Measurements from ENCODE around the gene ASPRV1.

The ASPRV1 gene

DNA sequence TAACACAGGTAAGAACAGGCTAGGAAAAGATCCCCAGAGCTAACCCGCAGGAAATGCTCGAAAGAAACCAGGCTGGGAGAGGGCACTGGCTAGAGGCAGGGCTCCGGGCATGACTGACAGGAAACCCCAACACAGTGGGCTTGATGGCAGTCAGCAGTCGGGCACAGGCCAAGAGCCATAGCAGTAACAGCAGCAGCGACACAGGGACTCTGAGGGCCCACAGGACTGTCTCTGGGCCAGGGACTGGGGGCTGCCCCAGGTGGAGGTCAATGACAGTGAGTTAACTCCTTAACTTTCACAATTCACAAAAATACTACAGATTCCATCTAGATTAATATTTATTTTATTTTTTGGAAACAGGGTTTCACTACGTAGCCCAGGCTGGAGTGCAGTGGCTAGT, 37.3 kb upstream of the ASPRV1 start:
- Histone ChIP-seq H3K4me3 (ENCODE audit: low read depth, low read length) (no peak overlapping the region), H3K27me3 (ENCODE audit: insufficient read depth, low read depth, severe bottlenecking) (no peaks in the 10 kb centered on the region), H3K27ac (no peak overlapping the region), H3K9me3 (ENCODE audit: severe bottlenecking) (no peaks in the 10 kb centered on the region), H3K36me3 (peaks cover 20% of the 10 kb centered on the region)
- TF ChIP-seq, protein P1, sequence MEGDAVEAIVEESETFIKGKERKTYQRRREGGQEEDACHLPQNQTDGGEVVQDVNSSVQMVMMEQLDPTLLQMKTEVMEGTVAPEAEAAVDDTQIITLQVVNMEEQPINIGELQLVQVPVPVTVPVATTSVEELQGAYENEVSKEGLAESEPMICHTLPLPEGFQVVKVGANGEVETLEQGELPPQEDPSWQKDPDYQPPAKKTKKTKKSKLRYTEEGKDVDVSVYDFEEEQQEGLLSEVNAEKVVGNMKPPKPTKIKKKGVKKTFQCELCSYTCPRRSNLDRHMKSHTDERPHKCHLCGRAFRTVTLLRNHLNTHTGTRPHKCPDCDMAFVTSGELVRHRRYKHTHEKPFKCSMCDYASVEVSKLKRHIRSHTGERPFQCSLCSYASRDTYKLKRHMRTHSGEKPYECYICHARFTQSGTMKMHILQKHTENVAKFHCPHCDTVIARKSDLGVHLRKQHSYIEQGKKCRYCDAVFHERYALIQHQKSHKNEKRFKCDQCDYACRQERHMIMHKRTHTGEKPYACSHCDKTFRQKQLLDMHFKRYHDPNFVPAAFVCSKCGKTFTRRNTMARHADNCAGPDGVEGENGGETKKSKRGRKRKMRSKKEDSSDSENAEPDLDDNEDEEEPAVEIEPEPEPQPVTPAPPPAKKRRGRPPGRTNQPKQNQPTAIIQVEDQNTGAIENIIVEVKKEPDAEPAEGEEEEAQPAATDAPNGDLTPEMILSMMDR (IDR thresholded peaks at IDR 0.05; ENCODE audit: low read depth, low read length): no peak
- DNase-seq: no peak

DNA sequence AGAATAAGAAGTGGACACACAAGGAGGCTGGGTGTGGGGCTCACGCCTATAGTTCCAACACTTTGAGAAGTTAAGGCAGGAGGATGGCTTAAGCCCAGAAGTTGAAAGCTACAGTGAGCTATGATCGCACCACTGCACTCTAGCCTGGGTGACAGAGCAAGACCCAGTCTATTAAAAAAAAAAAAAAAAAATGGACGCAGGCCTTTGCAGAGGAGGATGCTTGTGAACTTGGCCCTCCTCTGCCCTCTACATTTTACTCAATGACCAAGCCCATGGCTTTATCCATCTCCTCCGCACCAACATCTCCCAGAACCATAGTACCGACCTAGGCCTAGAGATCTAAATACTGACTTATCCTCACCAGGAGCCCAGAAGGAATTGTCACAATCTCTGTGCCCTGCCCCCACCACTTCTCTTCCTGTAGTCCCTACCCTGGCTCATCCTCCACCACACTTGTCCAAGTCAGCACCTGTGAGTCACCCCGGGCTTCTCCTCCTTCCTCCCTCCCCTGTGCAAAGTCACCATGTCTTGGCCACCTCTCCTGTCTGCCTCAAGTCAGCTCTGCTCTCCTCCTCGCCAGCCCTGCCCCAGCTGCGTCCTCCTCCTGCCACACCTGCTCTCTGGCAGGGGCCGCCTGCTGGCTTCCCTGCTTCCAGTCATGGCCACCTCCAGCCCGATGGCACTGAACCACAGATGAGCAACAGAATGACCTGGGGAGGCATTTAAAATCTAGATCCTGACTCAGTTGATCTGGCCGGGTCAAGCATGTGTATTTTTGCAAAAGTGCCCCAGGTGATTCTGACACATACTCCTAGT, 35.8 kb upstream of the ASPRV1 start:
- Histone ChIP-seq H3K4me3 (ENCODE audit: low read depth, low read length) (no peak overlapping the region), H3K27me3 (ENCODE audit: insufficient read depth, low read depth, severe bottlenecking) (no peaks in the 10 kb centered on the region), H3K36me3 (peaks cover 29% of the 10 kb centered on the region), H3K9me3 (ENCODE audit: severe bottlenecking) (no peaks in the 10 kb centered on the region), H3K27ac (no peak overlapping the region)
- TF ChIP-seq, protein P1 (IDR thresholded peaks at IDR 0.05; ENCODE audit: low read depth, low read length): no peak
- no peak for DNase-seq

GRCh38 chr2:69995511-69995910, 34.1 kb upstream of the ASPRV1 start:
- Histone ChIP-seq H3K27me3 (ENCODE audit: insufficient read depth, low read depth, severe bottlenecking) (no peaks in the 10 kb centered on the region), H3K27ac (no peak overlapping the region), H3K36me3 (peaks cover 29% of the 10 kb centered on the region), H3K4me3 (ENCODE audit: low read depth, low read length) (no peak overlapping the region), H3K9me3 (ENCODE audit: severe bottlenecking) (no peaks in the 10 kb centered on the region)
- TF ChIP-seq, protein P1 (IDR thresholded peaks at IDR 0.05; ENCODE audit: low read depth, low read length): no peak
- no peak for DNase-seq

GRCh38 chr2:69994166-69994565, 32.7 kb upstream of the ASPRV1 start:
- Histone ChIP-seq H3K9me3 (ENCODE audit: severe bottlenecking) (no peaks in the 10 kb centered on the region), H3K27ac (no peak overlapping the region), H3K4me3 (ENCODE audit: low read depth, low read length) (no peak overlapping the region), H3K36me3 (peaks cover 29% of the 10 kb centered on the region), H3K27me3 (ENCODE audit: insufficient read depth, low read depth, severe bottlenecking) (no peaks in the 10 kb centered on the region)
- DNase-seq: no peak
- TF ChIP-seq, protein P1 (IDR thresholded peaks at IDR 0.05; ENCODE audit: low read depth, low read length): no peak

DNA sequence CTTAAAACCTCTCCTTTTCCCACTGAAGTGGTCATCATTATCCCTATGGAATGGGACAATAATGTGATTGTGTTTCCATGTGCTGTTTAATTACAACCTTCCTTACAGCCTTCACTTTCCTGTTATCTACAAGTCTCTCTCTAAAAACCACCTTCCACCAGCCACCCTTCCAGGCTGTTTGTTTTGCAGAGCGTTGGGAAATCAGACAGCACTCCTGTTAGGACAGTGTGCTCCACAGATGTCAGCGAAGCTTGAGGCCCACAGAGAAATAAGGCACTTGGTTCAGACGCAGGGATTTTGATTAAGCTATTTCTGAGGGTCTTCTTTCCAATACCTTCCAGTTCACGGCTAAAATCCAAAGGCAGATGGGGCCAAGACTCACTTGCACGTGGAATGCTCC, 32.3 kb upstream of the ASPRV1 start:
- TF ChIP-seq, protein P1 (IDR thresholded peaks at IDR 0.05; ENCODE audit: low read depth, low read length): no peak
- Histone ChIP-seq H3K4me3 (ENCODE audit: low read depth, low read length) (no peak overlapping the region), H3K36me3 (peaks cover 29% of the 10 kb centered on the region)

More for the DNA sequence above, 32.3 kb upstream of the ASPRV1 start:
- no peak for DNase-seq
- Histone ChIP-seq H3K27me3 (ENCODE audit: insufficient read depth, low read depth, severe bottlenecking) (no peaks in the 10 kb centered on the region), H3K9me3 (ENCODE audit: severe bottlenecking) (no peaks in the 10 kb centered on the region), H3K27ac (no peak overlapping the region)

All from WERI-Rb-1 (cell line).